SK-N-MC (cell line): ENCODE measurements around the gene ITGA11.

Experiments
- EZH2 ChIP-seq: fragments of 200-600 bp; sonication (generic); IDR thresholded peaks from one replicate; pipeline ENCODE4 v1.6.1; 2017; ENCODE audit warnings: antibody characterized with exemption
- FOXP2 ChIP-seq: optimal IDR thresholded peaks from 2 replicates; pipeline ENCODE3; 2011; ENCODE audit warnings: mild to moderate bottlenecking, moderate library complexity; ENCODE audit not compliant: insufficient read depth; ENCODE audit errors: extremely low read length, control extremely low read depth
- POLR2AphosphoS5 ChIP-seq: IDR thresholded peaks from 2 replicates; pipeline ENCODE4 v1.6.1; 2012; ENCODE audit warnings: mild to moderate bottlenecking, low read depth, low read length, borderline replicate concordance

GRCh38 chr15:68374168-68374745, 57.7 kb downstream of the ITGA11 start:
- TF ChIP-seq POLR2AphosphoS5 (no peak), EZH2 (no peak), FOXP2 (no peak)
